AG09319 (cell line): ENCODE data around the gene ZNF215.

Source experiments
- DNase-seq: peaks from one replicate; pipeline ENCODE4 v3.0.0-alpha.2; 2010; ENCODE audit warnings: low read depth; ENCODE audit errors: extremely low read depth
- TF ChIP-seq, protein P1 (sequence below): IDR thresholded peaks from 2 replicates; pipeline ENCODE4 v1.5.1; 2011; ENCODE audit warnings: low read depth, mild to moderate bottlenecking, inconsistent platforms, low read length, moderate library complexity

The ZNF215 gene

DNA sequence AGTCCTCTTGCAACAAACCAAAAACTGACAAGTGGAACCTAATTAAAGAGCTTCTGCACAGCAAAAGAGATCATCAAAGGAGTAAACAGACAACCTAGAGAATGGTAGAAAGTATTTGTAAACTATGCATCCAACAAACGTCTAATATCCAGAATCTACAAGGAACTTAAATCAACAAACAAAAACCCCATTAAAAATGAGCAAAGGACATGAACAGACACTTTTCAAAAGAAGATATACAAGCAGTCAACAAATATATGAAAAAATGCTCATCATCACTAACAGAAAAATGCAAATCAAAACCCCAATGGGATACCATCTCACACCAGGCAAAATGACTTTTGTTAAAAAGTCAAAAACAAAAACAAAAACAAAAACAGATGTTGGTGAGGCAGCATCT lies 60.3 kb downstream of the ZNF215 start:
- DNase-seq: no peak
- TF ChIP-seq, protein P1, sequence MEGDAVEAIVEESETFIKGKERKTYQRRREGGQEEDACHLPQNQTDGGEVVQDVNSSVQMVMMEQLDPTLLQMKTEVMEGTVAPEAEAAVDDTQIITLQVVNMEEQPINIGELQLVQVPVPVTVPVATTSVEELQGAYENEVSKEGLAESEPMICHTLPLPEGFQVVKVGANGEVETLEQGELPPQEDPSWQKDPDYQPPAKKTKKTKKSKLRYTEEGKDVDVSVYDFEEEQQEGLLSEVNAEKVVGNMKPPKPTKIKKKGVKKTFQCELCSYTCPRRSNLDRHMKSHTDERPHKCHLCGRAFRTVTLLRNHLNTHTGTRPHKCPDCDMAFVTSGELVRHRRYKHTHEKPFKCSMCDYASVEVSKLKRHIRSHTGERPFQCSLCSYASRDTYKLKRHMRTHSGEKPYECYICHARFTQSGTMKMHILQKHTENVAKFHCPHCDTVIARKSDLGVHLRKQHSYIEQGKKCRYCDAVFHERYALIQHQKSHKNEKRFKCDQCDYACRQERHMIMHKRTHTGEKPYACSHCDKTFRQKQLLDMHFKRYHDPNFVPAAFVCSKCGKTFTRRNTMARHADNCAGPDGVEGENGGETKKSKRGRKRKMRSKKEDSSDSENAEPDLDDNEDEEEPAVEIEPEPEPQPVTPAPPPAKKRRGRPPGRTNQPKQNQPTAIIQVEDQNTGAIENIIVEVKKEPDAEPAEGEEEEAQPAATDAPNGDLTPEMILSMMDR: no peak

DNA sequence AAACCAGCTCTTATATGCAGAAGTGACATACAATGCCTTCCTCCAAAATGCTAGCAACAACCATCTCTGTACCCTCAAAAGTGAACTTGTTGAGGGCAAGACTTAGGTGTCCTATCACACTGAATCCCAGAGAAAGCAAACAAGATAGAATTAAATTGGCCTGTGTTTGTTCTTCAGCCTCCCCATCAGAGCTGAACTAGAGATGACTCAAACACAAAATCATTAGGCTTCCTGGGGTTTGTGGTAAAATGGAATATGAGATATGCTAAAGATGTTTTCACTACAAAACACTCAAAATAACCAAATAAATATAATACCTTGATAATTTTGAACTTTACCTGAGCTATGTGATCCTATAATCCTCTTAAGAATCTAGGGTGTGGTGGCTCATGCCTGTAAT lies 62.3 kb downstream of the ZNF215 start:
- TF ChIP-seq, protein P1: no peak

DNA sequence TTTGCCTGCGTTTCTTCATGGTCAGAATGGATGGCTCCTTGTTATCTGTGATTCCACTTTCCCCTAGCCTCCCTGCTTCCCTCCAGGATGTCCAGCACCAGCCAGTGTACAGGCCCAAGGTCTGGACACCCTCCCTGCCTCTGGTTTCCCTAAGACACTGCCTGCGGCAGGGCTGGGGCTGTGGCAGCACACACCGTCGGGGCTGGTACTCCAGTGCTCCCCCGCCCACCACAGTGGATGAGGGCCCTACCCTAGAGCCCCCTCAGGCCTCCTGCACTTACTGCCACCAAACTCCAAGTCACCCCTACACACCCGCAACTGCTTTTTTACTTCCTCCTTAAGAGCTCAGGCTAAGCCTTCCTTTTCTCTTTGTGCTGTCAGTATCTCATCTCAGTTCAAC lies 65.0 kb downstream of the ZNF215 start:
- TF ChIP-seq, protein P1: no peak
- no peak for DNase-seq

More for the DNA sequence above, 62.3 kb downstream of the ZNF215 start:
- no peak for DNase-seq

DNA sequence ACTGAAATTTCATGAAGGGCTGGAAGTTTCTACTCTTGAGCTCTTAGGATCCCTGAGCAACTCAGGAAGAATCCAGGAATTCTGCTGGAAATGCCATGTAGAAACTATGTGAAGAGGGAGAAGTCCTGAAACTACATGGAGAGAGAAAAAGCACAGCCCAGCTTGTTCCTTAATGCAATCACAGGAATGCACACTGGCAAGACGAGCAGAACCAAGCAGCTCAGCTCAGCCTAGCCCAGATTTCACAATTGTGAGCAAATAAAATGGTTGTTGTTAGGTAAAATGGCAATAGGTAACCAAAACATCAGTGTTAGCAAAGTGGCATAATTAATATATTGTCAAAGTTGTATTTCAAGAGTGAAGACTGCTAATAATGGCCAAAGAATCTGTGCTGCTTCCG lies 65.8 kb downstream of the ZNF215 start:
- DNase-seq: no peak

DNA sequence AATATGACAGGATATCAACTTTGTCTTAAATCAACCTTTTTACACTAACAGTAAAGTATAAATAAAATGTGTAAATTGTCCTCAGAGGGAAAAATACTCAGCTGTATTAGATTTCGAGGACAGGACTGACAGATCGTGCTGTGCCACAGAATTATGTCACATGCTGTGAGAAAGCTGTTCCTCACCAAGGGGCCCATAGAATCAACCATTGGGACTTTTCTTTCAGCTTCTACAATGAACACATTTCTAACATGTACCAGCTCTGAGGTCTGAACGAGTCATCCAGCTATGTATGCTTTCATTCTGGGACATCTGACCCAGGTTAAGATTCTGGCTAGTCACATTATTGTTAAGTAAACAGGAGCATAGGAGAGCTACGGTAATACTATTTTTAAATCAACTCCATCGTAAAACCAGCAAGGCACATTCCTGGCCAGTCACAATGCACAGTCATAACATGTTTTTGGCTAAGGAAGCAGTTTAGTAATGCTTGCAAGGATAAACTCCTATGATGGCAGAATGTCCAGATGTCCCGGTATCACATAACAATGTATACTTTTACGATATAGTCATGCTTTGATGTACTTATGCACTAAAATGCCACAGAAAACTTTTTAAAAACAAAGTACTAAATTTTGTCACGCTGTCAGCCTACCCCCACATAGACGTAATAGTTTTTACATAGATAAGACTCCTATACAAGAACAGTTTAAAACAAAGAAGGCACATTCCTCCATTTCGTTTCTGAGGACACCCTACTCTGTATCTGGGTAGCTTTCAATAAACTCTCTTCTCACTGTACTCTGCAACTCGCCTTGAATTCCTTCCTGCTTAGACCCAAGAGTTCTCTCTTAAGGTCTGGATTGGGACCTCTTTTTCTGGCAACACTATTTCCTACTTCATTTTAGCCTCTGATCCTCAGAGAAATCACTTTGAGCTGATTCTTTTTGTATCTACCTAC lies 66.5 kb downstream of the ZNF215 start:
- TF ChIP-seq, protein P1: no peak
- DNase-seq: peak; percentile 38

More for the DNA sequence above, 65.8 kb downstream of the ZNF215 start:
- TF ChIP-seq, protein P1: no peak

DNA sequence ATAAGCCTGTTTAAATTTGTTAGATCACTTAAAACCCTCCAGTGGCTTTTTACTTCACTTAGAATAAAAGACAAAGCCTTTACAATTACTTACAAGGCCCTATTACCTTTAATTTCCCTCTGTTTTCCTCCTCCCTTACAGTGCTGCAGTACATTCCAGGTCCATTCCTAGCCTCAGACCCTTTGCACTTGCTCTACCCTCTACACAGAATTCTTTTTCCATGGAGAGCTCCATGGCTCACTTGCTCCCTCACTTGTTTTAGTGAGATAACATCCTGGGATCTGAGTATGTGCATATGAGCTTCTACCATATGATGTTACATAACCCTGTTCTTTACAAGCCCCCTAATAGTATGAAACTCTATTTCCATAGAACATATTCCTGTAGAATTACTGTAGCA lies 69.5 kb downstream of the ZNF215 start:
- TF ChIP-seq, protein P1: no peak; the same call in 1 of the 2 replicates
- no peak for DNase-seq

DNA sequence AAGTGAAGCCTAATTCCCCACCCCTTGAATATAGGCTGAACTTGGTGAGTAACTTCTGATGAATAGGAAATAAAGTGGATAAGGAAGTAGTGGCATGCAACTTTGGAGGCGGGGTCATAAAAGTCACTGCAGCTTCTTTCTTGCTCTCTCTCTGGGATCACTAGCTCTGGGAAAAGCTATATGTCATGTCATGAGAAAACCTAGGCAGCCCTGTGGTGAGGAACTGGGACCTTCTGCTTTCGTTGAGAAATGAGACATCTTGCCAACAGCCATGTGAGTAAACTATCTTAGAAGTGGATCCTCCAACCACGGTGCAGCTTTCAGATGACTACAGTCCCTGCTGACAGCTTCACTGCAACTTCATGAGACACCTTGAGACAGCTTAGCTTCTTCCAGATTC lies 78.3 kb downstream of the ZNF215 start:
- DNase-seq: no peak
- TF ChIP-seq, protein P1: no peak
